HG03097 (cell line): ENCODE data around the gene CCDC85B.
A peak's percentile ranks its signal among the peaks of the same experiment; 100 is the strongest.

Source experiments
- ATAC-seq: cut with Tn5 transposase; IDR thresholded peaks from one replicate; pipeline ENCODE4 v1.9.1; 2021; ENCODE audit not compliant: unreplicated experiment, low FRiP score

The CCDC85B gene

DNA sequence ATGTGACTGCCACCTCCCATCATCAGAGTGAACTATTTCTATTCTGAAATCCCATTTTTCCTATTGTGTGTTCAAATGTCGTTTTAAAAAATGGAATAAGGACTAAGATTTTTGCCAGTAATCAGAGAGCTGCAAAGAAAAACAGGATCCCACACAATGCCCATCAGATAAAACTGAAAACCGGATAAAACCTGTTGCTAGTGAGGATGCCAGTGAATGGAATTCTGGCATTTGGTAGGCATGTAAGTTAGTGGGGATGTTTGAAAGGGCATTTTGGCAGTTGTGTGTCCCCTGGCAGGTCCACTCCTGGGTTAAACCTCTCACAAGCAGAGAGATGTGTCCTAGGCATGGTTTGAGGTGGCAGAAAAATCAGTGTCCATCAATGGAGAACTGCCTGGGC, 34.9 kb downstream of the CCDC85B start:
- no peak for ATAC-seq

- ATAC-seq = peak; percentile 77
Observed at GRCh38 chr11:65927904-65928397, 37.5 kb downstream of the CCDC85B start.

DNA sequence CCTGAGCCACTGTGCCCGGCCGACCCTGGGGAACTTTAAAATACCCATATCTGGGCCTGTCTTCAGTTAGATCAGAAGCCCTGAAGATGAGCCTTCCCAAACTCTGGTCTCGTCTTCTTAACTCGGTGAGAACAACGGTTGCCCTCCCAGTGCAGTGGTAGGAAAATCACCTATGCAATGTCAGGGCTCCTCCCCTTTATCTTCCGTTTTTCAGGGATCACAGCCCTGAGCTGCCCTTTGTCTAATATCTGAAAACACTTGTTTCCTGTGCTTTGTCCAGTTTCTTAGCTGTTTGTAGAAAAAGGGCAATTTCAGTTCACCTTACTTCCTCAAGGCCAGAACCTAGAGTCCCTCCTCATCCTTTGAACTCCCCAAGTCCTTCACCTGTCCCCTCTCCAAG, 38.2 kb downstream of the CCDC85B start:
- ATAC-seq = no peak

GRCh38 chr11:65931773-65932557, 41.5 kb downstream of the CCDC85B start:
- ATAC-seq = no peak

GRCh38 chr11:65932558-65932919, 42.1 kb downstream of the CCDC85B start:
- no peak for ATAC-seq

DNA sequence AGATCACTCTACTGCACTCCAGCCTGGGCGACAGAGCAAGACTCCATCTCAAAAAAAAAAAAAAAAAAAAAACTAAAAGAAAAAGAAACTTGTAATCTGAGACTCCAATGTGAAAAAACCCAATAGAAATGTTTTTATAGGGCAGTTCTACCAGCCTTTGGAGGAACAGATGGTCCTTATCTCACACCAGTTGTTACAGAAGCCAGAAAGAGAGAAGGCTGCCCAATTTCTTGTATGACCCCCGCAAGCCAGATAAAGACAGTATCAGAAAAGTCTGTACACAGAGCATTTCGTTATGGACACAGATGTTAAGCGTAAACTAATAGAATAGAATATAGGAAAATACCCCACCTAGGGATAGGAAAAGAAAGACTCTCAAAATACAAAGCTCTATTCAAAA, 43.5 kb downstream of the CCDC85B start:
- no peak for ATAC-seq

- ATAC-seq = no peak
Observed at GRCh38 chr11:65937766-65938165, 47.3 kb downstream of the CCDC85B start.
